Left renal pelvis (tissue), 4 donors: ENCODE results near the gene HOXD13. TPM values are rescaled to one million over a fixed set of nuclear protein-coding genes. Genes with fewer than 3 reads are reported as not detected.

Source experiments
- DNase-seq, 4 donors: peaks; one replicate each; pipeline ENCODE4 v3.0.0-alpha.2; 2013; ENCODE audit warnings: low read depth in 4 of 4, low spot score in 3 of 4
- polyA plus RNA-seq, 4 donors: library from polyadenylated mRNA; unstranded; fragments of 120-200 nt; gene quantifications; one replicate each; pipeline ENCODE4 v1.2.1, GENCODE V29; 2013; ENCODE audit not compliant: insufficient read length in 4 of 4

Gene HOXD13
- polyA plus RNA-seq, 4 donors = 0.10 to 0.36 (median 0.23) TPM

GRCh38 chr2:176080540-176081375, 11.8 kb upstream of the HOXD13 start:
- DNase-seq = no peak

- no peak for DNase-seq
These were observed 11.1 kb upstream of the HOXD13 start for GRCh38 chr2:176081376-176081836.

GRCh38 chr2:176081837-176082524, 10.5 kb upstream of the HOXD13 start:
- DNase-seq = no peak

GRCh38 chr2:176082525-176082823, 10.0 kb upstream of the HOXD13 start:
- no peak for DNase-seq

GRCh38 chr2:176082824-176083751, 9.4 kb upstream of the HOXD13 start:
- no peak for DNase-seq

- no peak for DNase-seq
These were observed 8.7 kb upstream of the HOXD13 start, which contains the start of gene EVX2 for GRCh38 chr2:176083796-176084261. Gene EVX2 (minus strand): TSS chr2:176083962. CDS start chr2:176083776, 186 bp downstream.

GRCh38 chr2:176084611-176085119, 7.9 kb upstream of the HOXD13 start:
- no peak for DNase-seq

GRCh38 chr2:176085120-176085788, 7.3 kb upstream of the HOXD13 start:
- DNase-seq = no peak

- DNase-seq = no peak
These were observed 6.4 kb upstream of the HOXD13 start for GRCh38 chr2:176085861-176086771.

GRCh38 chr2:176087330-176088047, 5.0 kb upstream of the HOXD13 start:
- DNase-seq = no peak

GRCh38 chr2:176088048-176088936, 4.2 kb upstream of the HOXD13 start:
- no peak for DNase-seq

GRCh38 chr2:176088937-176089842, 3.3 kb upstream of the HOXD13 start:
- no peak for DNase-seq

GRCh38 chr2:176089843-176090395, 2.6 kb upstream of the HOXD13 start:
- DNase-seq = no peak

GRCh38 chr2:176090862-176091261, 1.7 kb upstream of the HOXD13 start:
- no peak for DNase-seq

GRCh38 chr2:176091329-176092258, 927 bp upstream of the HOXD13 start:
- no peak for DNase-seq
